ENCODE data around the gene METTL3. TPM values are rescaled to one million over a fixed set of nuclear protein-coding genes. Genes with fewer than 3 reads are reported as not detected.

Gene METTL3
- total and polyA plus RNA-seq, 2 of the 13 experiments (the other 11 are each of a cell fraction or from before 2014, with no cell fraction given), result 123 to 130 TPM

- TF ChIP-seq ZNF597 (CRISPR knock-in tag; IDR thresholded peaks at IDR 0.05), result no peak
- no peak for TF ChIP-seq U2AF2 (IDR thresholded peaks at IDR 0.05; ENCODE audit: low read depth, low read length)
- TF ChIP-seq MAFG (CRISPR knock-in tag; IDR thresholded peaks at IDR 0.05), result no peak
- no peak for TF ChIP-seq MTF1 (CRISPR knock-in tag; IDR thresholded peaks at IDR 0.05)
- no peak for TF ChIP-seq MYPOP (CRISPR knock-in tag; IDR thresholded peaks at IDR 0.05)
- TF ChIP-seq ZNF883 (CRISPR knock-in tag; IDR thresholded peaks at IDR 0.05; ENCODE audit: not compliant biosample characterization), result no peak
- no peak for TF ChIP-seq ZFP37 (CRISPR knock-in tag; IDR thresholded peaks at IDR 0.05; ENCODE audit: borderline replicate concordance)
- no peak for TF ChIP-seq CERS6 (CRISPR knock-in tag; IDR thresholded peaks at IDR 0.05)
- no peak for TF ChIP-seq JUN (CRISPR knock-in tag; IDR thresholded peaks at IDR 0.05)
- 0 out of 2 replicates have a peak, but pooled peaks have one; percentile 12 for TF ChIP-seq CEBPG (CRISPR knock-in tag; IDR thresholded peaks at IDR 0.05)
- no peak for TF ChIP-seq MATR3 (CRISPR knock-in tag; IDR thresholded peaks at IDR 0.05)
- TF ChIP-seq ZNF782 (CRISPR knock-in tag; IDR thresholded peaks at IDR 0.05; ENCODE audit: borderline replicate concordance), result no peak
- no peak for TF ChIP-seq WIZ (CRISPR knock-in tag; IDR thresholded peaks at IDR 0.05)
- no peak for TF ChIP-seq ZNF207 (IDR thresholded peaks at IDR 0.05; ENCODE audit: borderline replicate concordance)
- no peak for TF ChIP-seq ZBTB8A (CRISPR knock-in tag; IDR thresholded peaks at IDR 0.05; ENCODE audit: borderline replicate concordance, low read depth)
- TF ChIP-seq NFRKB (IDR thresholded peaks at IDR 0.05), result no peak
- TF ChIP-seq ATF2 (CRISPR knock-in tag; IDR thresholded peaks at IDR 0.05), result no peak
- no peak for TF ChIP-seq ZNF772 (CRISPR knock-in tag; IDR thresholded peaks at IDR 0.05)
- TF ChIP-seq KDM5B (CRISPR knock-in tag; IDR thresholded peaks at IDR 0.05; ENCODE audit: borderline replicate concordance), result no peak; the same call in 1 of the 2 replicates
- TF ChIP-seq ZNF260 (CRISPR knock-in tag; IDR thresholded peaks at IDR 0.05; ENCODE audit: borderline replicate concordance, low read depth), result no peak
- TF ChIP-seq THRA (CRISPR knock-in tag; IDR thresholded peaks at IDR 0.05; ENCODE audit: borderline replicate concordance), result no peak
- TF ChIP-seq CC2D1A (CRISPR knock-in tag; IDR thresholded peaks at IDR 0.05), result no peak
- no peak for TF ChIP-seq RFXANK (CRISPR knock-in tag; IDR thresholded peaks at IDR 0.05)
- TF ChIP-seq DNMT1 (CRISPR knock-in tag; IDR thresholded peaks at IDR 0.05), result no peak
These were observed 47.6 kb upstream of the METTL3 start (continued) for GRCh38 chr14:21558703-21559170.
